Suprapubic skin (tissue), 4 donors: Measurements from ENCODE around the gene GRIK3. TPM values are rescaled to one million over a fixed set of nuclear protein-coding genes. Genes with fewer than 3 reads are reported as not detected.
"Not testable (repeated sequence)": the region's sequence is repeated elsewhere in the genome, so short reads cannot be mapped to it uniquely, and the experiment has no call there.

Experiments
- DNase-seq, 2 donors: peaks; one replicate each; pipeline ENCODE4 v3.0.0-alpha.2; 2019; ENCODE audit warnings: low spot score in 2 of 2
- H3K27ac ChIP-seq: fragments of 200-600 bp; sonication (generic); one replicate; pipeline ENCODE4 v1.5.1; 2019
- H3K27me3 ChIP-seq: fragments of 200-600 bp; sonication (generic); one replicate; pipeline ENCODE4 v1.5.1; 2019
- H3K36me3 ChIP-seq: fragments of 200-600 bp; sonication (generic); one replicate; pipeline ENCODE4 v1.5.1; 2019
- H3K4me1 ChIP-seq: fragments of 200-600 bp; sonication (generic); one replicate; pipeline ENCODE4 v1.5.1; 2019
- H3K4me3 ChIP-seq: fragments of 200-600 bp; sonication (generic); one replicate; pipeline ENCODE4 v1.5.1; 2019; ENCODE audit warnings: mild to moderate bottlenecking
- H3K9me3 ChIP-seq: fragments of 200-600 bp; sonication (generic); one replicate; pipeline ENCODE4 v1.5.1; 2019
- CTCF ChIP-seq, 2 donors: fragments of 200-600 bp in 1 of 2; fragments of 450-650 bp in 1 of 2; sonication (generic) in 1 of 2; IDR thresholded peaks; one replicate each; pipeline ENCODE4 v1.5.1; 2016 to 2019; ENCODE audit warnings: antibody characterized with exemption in 2 of 2, mild to moderate bottlenecking in 1 of 2, moderate library complexity in 1 of 2
- EP300 ChIP-seq: sonication (generic); formaldehyde crosslinking; IDR thresholded peaks from one replicate; pipeline ENCODE4 v1.6.1; 2017; ENCODE audit warnings: antibody characterized with exemption
- POLR2A ChIP-seq, 2 donors: fragments of 450-650 bp; IDR thresholded peaks; one replicate each; pipeline ENCODE4 v1.6.1; 2017; ENCODE audit warnings: antibody characterized with exemption in 2 of 2, mild to moderate bottlenecking in 2 of 2, moderate library complexity in 2 of 2
- POLR2AphosphoS5 ChIP-seq, 3 donors: sonication (generic); formaldehyde crosslinking; IDR thresholded peaks; one replicate each; pipeline ENCODE4 v1.6.1; 2017; ENCODE audit warnings: antibody characterized with exemption in 3 of 3
- WGBS: methylation state at CpG from one replicate; pipeline ENCODE4 v1.1.5; 2018; 5-methylcytosine and 5-hydroxymethylcytosine counted together
- total RNA-seq, 4 donors: library from RNA; depleted of rRNA; stranded (reverse); fragments of >200 nt; gene quantifications; one replicate each; pipeline ENCODE4 v1.1.0, GENCODE V29; 2016

GRIK3 gene
- total RNA-seq, 4 donors from 2014 or later: 0.18 to 0.64 (median 0.37) TPM

- Histone ChIP-seq H3K27me3 (peaks cover 42% of the 10 kb centered on the region), H3K36me3 (no peaks in the 10 kb centered on the region), H3K27ac (no peak overlapping the region), H3K9me3 (no peaks in the 10 kb centered on the region), H3K4me3 (no peak overlapping the region), H3K4me1 (no peaks in the 10 kb centered on the region)
- 57% methylated on average over 7 of the region's 7 CpGs for WGBS
- peak in 1 of 2 donors; percentile 62 for DNase-seq
- TF ChIP-seq POLR2A (IDR thresholded peaks at IDR 0.05) (no peak), EP300 (no peak), CTCF (IDR thresholded peaks at IDR 0.05) (no peak), POLR2AphosphoS5 (IDR thresholded peaks at IDR 0.05) (no peak)
Observed at GRCh38 chr1:36912365-36912865, 121.9 kb downstream of the GRIK3 start.

- Histone ChIP-seq H3K4me3 (no peak overlapping the region), H3K27ac (no peak overlapping the region), H3K27me3 (peaks cover 40% of the 10 kb centered on the region), H3K36me3 (no peaks in the 10 kb centered on the region), H3K9me3 (no peaks in the 10 kb centered on the region), H3K4me1 (no peaks in the 10 kb centered on the region)
- TF ChIP-seq EP300 (no peak), POLR2A (IDR thresholded peaks at IDR 0.05) (no peak), POLR2AphosphoS5 (IDR thresholded peaks at IDR 0.05) (no peak), CTCF (IDR thresholded peaks at IDR 0.05) (no peak)
- 71% methylated on average over 20 of the region's 21 CpGs for WGBS
- DNase-seq: no peak
Observed at GRCh38 chr1:36911561-36912364, 122.6 kb downstream of the GRIK3 start.

- H3K4me1 ChIP-seq: no peaks in the 10 kb centered on the region
- no peak overlapping the region for H3K27ac ChIP-seq
- H3K9me3 ChIP-seq: no peaks in the 10 kb centered on the region
- H3K4me3 ChIP-seq: no peak overlapping the region
- 65% methylated on average over 9 of the region's 9 CpGs for WGBS
- H3K27me3 ChIP-seq: peaks cover 40% of the 10 kb centered on the region
- no peak for TF ChIP-seq POLR2AphosphoS5 (IDR thresholded peaks at IDR 0.05)
- TF ChIP-seq POLR2A (IDR thresholded peaks at IDR 0.05): no peak
- TF ChIP-seq CTCF (IDR thresholded peaks at IDR 0.05): no peak
- TF ChIP-seq EP300: no peak
- DNase-seq: no peak
- H3K36me3 ChIP-seq: no peaks in the 10 kb centered on the region
Observed at GRCh38 chr1:36910886-36911540, 123.3 kb downstream of the GRIK3 start.

GRCh38 chr1:36909946-36910725 is 124.2 kb downstream of the GRIK3 start:
- DNase-seq: peak in 1 of 2 donors; percentile 76

GRCh38 chr1:36909359-36909758 is 125.0 kb downstream of the GRIK3 start:
- not testable (repeated sequence) for H3K4me3 ChIP-seq, H3K36me3 ChIP-seq, H3K27ac ChIP-seq, DNase-seq, H3K9me3 ChIP-seq, H3K4me1 ChIP-seq
- peaks cover 28% of the 10 kb centered on the region for H3K27me3 ChIP-seq
- 84% methylated on average over 10 of the region's 10 CpGs for WGBS

More at GRCh38 chr1:36909946-36910725, 124.2 kb downstream of the GRIK3 start:
- Histone ChIP-seq H3K4me1 (no peaks in the 10 kb centered on the region), H3K4me3 (no peak overlapping the region), H3K9me3 (no peaks in the 10 kb centered on the region), H3K27ac (no peak overlapping the region), H3K36me3 (no peaks in the 10 kb centered on the region), H3K27me3 (peaks cover 36% of the 10 kb centered on the region)
- no peak for TF ChIP-seq POLR2A (IDR thresholded peaks at IDR 0.05)
- no peak for TF ChIP-seq POLR2AphosphoS5 (IDR thresholded peaks at IDR 0.05)
- TF ChIP-seq EP300: no peak
- TF ChIP-seq CTCF (IDR thresholded peaks at IDR 0.05): no peak
- WGBS: 45% methylated on average over 10 of the region's 10 CpGs
